Measurements from ENCODE around the gene TSC1.

GRCh38 chr9:132991351-132992300, 47.2 kb upstream of the TSC1 start:
- TF ChIP-seq CTCF (conservative IDR thresholded peaks at IDR 0.05; ENCODE audit: low read depth in 2 of 2) (no peak), POLR2AphosphoS5 (IDR thresholded peaks at IDR 0.05; ENCODE audit: low read depth) (no peak), REST (IDR thresholded peaks at IDR 0.05; ENCODE audit: unreplicated experiment) (no peak), EZH2 (IDR thresholded peaks at IDR 0.05; ENCODE audit: low read depth, unreplicated experiment) (no peak), EZH2phosphoT487 (IDR thresholded peaks at IDR 0.05; ENCODE audit: unreplicated experiment) (no peak), NANOG (IDR thresholded peaks at IDR 0.05; ENCODE audit: borderline replicate concordance) (no peak), JUNB (IDR thresholded peaks at IDR 0.05; ENCODE audit: unreplicated experiment) (no peak), CREB1 (CRISPR knock-in tag; IDR thresholded peaks at IDR 0.05; ENCODE audit: low read depth) (no peak), ETS1 (IDR thresholded peaks at IDR 0.05) (no peak), ZNF331 (CRISPR knock-in tag; IDR thresholded peaks at IDR 0.05; ENCODE audit: low read depth) (no peak), ZNF114 (CRISPR knock-in tag; IDR thresholded peaks at IDR 0.05) (no peak)
- TF ChIP-seq, protein P1, sequence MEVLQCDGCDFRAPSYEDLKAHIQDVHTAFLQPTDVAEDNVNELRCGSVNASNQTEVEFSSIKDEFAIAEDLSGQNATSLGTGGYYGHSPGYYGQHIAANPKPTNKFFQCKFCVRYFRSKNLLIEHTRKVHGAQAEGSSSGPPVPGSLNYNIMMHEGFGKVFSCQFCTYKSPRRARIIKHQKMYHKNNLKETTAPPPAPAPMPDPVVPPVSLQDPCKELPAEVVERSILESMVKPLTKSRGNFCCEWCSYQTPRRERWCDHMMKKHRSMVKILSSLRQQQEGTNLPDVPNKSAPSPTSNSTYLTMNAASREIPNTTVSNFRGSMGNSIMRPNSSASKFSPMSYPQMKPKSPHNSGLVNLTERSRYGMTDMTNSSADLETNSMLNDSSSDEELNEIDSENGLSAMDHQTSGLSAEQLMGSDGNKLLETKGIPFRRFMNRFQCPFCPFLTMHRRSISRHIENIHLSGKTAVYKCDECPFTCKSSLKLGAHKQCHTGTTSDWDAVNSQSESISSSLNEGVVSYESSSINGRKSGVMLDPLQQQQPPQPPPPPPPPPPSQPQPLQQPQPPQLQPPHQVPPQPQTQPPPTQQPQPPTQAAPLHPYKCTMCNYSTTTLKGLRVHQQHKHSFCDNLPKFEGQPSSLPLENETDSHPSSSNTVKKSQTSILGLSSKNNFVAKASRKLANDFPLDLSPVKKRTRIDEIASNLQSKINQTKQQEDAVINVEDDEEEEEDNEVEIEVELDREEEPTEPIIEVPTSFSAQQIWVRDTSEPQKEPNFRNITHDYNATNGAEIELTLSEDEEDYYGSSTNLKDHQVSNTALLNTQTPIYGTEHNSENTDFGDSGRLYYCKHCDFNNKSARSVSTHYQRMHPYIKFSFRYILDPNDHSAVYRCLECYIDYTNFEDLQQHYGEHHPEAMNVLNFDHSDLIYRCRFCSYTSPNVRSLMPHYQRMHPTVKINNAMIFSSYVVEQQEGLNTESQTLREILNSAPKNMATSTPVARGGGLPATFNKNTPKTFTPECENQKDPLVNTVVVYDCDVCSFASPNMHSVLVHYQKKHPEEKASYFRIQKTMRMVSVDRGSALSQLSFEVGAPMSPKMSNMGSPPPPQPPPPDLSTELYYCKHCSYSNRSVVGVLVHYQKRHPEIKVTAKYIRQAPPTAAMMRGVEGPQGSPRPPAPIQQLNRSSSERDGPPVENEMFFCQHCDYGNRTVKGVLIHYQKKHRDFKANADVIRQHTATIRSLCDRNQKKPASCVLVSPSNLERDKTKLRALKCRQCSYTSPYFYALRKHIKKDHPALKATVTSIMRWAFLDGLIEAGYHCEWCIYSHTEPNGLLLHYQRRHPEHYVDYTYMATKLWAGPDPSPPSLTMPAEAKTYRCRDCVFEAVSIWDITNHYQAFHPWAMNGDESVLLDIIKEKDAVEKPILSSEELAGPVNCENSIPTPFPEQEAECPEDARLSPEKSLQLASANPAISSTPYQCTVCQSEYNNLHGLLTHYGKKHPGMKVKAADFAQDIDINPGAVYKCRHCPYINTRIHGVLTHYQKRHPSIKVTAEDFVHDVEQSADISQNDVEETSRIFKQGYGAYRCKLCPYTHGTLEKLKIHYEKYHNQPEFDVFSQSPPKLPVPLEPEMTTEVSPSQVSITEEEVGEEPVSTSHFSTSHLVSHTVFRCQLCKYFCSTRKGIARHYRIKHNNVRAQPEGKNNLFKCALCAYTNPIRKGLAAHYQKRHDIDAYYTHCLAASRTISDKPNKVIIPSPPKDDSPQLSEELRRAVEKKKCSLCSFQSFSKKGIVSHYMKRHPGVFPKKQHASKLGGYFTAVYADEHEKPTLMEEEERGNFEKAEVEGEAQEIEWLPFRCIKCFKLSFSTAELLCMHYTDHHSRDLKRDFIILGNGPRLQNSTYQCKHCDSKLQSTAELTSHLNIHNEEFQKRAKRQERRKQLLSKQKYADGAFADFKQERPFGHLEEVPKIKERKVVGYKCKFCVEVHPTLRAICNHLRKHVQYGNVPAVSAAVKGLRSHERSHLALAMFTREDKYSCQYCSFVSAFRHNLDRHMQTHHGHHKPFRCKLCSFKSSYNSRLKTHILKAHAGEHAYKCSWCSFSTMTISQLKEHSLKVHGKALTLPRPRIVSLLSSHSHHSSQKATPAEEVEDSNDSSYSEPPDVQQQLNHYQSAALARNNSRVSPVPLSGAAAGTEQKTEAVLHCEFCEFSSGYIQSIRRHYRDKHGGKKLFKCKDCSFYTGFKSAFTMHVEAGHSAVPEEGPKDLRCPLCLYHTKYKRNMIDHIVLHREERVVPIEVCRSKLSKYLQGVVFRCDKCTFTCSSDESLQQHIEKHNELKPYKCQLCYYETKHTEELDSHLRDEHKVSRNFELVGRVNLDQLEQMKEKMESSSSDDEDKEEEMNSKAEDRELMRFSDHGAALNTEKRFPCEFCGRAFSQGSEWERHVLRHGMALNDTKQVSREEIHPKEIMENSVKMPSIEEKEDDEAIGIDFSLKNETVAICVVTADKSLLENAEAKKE (CRISPR knock-in tag; IDR thresholded peaks at IDR 0.05): no peak

Data from GM23338 (cell line).